GM23248 (cell line): ENCODE measurements around the gene CACNB2.
"Not testable (repeated sequence)": the region's sequence is repeated elsewhere in the genome, so short reads cannot be mapped to it uniquely, and the experiment has no call there.

Experiments
- EZH2 ChIP-seq: fragments of 200-600 bp; sonication (generic); IDR thresholded peaks from 2 replicates; pipeline ENCODE4 v1.6.1; 2018; ENCODE audit warnings: antibody characterized with exemption, mild to moderate bottlenecking; ENCODE audit not compliant: insufficient read depth, poor library complexity, severe bottlenecking
- EZH2phosphoT487 ChIP-seq: fragments of 200-600 bp; sonication (generic); IDR thresholded peaks from 2 replicates; pipeline ENCODE4 v1.6.1; 2018; ENCODE audit warnings: antibody characterized with exemption, moderate library complexity, mild to moderate bottlenecking, low read depth; ENCODE audit not compliant: insufficient read depth

- not testable (repeated sequence) for TF ChIP-seq EZH2, EZH2phosphoT487
These were observed 41.2 kb downstream of the CACNB2 start for GRCh38 chr10:18181382-18181781.
